ENCODE results near the gene MKNK1.

MKNK1 gene

DNA sequence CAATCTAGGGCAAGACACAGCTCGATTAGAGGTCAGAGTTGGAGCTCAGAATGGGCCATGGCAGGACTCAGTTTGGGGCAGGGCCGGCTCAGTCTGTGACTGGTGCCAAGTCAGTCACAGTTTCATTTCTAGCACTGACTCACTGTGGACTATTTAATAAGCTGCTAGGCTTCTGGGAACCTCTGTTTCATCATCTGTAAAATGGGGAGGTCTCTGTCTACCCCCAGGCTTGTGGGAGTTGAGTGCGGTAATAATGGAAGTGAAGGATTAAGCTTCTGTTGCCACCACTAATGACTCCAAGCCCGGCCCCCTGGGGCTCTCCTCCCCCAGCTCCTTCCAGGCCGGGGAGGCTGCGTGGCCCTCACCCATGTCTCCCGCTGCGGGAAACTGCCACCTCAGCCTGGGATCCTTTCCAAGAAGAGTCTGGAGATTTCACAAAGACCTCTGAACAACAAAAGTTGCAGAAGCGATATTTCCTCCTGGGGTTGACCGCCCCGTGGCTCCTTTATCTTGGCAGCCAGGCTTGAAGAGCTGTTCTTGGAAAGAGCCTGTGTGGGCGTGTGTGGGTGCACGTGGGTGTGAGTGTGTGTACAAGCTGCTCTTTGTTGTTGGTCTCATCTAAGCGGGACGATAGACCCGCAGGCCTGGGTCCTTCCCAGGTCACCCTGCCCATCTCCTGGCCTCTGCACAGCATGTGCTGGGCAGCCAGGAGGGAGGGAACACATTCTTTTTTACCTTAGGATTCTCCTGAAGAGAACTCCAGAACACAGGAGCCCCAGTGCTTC is 81.7 kb downstream of the MKNK1 start:
- DNase-seq (ENCODE audit: low spot score) = no peak

DNA sequence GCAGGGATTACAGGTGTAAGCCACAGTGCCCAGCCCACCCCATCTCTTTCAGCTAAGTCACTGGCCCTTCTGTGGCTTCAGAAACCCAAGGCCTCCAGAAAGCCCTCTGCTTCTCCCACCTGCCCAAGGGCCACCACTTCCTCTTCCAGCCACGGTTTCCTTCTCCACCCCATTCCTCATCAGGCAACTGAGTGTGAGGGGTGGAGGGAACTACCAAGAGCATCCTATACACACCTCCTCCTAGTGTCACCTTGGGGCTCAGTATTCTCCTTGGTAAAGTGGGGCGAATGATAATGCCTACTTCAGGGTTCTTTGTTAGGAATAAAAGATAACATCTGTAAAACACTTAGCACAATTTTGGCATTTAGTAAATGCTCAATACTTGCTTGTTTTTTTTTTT is 82.7 kb downstream of the MKNK1 start:
- no peak for DNase-seq (ENCODE audit: low spot score)

DNA sequence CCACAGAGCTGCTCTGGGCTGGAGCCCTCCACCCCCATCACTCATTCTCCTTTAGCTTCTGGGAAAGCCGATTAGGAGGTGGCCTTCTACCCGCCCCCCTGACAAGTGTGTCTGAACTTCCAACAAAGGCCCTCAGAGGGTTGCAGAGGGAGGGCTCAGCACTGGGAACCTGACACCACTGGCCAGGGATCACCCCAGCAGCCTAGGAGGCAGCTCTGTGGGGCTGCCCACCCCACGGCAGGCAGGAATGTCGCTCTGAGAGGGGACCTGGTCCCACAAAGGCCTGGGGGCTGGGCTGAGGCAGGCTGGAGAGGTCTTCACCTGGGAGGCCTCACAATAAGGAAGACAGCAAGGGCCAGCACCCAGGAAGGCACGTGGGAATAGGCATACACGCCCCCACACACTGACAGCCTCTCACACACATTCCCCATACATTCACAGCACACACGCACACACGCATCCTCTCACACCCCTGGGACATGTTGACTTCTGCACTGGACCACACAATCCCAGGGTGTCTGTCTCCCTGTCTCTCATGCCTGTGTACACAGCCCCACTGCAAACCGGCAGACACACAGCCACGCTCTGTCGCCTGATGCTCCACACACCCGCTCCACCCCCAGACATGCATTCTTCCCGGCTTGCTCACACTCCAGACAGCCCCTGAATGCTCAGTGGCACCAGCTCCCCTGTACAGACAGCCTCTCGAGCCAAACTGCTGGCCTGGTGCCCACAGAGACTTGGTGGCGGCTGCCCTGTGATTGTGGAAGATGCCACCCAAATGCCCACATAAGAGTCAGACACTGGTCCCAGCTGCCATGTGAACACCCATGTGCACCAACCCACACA is 83.8 kb downstream of the MKNK1 start:
- DNase-seq (ENCODE audit: low spot score) = no peak

DNA sequence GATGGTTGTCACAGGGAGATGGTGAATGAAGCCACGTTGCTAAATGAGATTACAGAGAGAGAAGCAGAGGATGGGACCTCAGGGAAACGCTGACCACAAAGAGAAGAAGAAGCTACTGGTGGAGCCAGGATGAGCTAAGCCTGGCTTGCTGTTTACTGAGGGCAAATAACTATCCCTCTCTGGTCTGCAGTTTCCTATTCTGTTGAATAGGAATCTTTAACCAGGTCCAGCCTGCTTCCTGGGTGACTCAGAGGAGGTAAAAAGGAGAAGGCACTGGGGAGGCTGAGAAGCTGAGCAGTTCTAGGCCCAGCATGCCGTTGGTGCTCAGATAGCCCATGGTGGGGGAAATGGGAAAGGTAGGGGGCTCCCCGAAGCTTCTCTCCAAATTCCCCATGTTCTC is 84.9 kb downstream of the MKNK1 start:
- no peak for DNase-seq (ENCODE audit: low spot score)

DNA sequence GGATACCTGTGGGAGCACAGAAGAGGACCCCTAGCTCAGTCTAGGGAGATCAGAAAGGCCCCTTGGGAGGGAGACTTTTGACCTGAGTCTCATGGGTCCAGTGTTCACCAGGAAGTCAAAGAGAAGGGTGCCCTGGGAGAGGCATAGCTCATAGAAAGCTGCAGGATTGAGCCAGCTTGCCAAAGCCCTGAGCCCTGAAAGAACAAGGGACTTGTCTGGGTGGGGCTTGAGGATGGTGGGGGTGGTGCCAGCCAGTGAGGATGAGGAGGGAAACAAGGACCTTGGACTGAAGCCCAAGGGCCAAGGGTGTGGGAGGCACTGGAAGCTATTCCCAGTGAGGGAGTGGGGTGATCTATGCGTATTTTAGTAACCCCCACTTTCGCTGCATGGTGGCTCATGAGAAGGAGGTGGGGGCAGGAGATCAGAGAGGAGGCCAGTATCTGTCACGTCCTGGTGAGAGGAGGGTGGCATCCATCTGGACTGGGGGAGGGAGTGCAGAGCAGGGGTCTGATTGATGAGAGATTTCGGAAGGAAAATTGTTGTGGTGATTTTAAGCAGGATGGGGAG is 86.1 kb downstream of the MKNK1 start:
- no peak for DNase-seq (ENCODE audit: low spot score)

DNA sequence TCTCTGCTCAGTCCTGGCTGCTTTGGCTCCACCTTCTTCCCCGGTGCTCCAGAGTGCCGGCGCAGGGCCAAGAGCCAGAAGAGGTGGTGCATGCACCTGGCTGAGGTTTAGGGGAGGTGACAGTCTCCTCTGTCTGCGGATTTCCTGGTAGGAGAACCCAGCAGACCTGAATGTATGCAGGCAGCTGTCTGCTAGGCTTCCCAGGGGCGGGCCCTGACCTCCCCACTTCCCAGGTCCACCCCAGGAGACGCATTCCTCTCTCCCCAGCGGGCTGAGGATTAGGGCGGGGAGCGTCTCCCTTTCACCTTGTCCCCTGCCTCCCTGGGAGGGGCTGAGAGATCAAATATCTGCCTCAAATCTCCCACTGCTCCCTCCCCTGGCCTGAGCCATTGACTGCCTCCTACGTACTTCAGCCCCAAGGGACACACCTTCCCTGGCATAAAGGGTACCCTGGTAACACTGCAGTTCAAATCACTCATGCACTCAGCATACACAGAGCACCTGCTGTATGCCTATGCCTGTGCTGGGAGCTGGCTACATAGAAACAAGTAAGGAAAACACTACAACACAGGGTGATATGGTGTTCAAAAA is 87.0 kb downstream of the MKNK1 start:
- no peak for DNase-seq (ENCODE audit: low spot score)

DNA sequence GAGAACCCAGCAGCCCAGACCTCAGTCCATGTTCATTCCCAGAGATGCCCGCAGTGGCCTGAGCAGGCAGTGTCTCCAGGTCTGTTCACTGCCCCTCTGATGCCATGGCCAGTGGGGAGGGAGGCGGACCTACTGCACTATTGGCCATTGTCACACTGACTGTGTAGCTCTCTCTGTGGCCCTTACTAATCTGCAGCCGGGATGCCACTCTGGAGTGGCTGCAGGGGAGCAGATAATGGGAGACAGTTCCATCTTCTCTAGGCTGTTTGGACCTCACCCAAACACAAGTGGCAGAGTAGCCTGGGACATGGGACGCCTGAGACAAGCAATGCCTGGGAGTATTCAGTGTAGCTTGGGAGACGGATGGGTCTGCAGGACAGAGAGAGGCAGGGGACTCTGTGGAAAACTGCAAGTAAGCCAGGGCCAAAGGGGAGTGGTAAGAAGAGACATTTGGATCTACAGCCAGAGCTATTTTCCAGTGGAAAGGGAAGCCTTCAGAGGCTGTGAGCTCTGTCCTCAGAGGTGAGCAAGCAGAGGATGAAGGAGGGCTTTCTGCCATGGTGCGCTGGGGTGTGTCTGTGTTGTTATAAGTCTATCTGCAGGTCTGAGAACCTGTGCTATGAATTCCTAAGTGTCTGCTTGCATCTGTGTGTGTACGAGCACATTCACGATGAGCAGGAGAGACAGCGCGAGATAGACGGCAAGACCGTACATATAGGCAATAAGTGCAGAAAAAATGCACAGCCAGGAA is 87.7 kb downstream of the MKNK1 start:
- no peak for DNase-seq (ENCODE audit: low spot score)

DNA sequence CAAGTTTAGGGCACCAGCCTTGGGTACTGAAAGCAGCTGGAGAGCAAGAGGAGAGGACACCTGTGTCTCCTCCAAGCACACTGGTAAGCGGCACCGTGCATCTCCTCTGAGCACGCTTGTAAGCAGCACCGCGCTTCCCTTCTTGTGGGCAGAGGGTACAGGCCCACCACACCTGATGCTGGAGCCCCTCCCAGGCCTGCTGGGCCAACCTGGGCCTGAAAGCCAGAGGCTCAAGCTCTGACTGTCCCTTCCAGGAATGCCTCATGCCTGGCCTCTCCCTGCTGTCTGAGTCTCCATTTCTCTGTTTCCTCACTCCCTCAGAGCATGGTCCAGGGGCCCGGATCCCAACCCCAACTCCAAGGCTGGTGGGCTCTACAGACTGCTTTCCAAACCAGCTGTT is 88.5 kb downstream of the MKNK1 start:
- no peak for DNase-seq (ENCODE audit: low spot score)

DNA sequence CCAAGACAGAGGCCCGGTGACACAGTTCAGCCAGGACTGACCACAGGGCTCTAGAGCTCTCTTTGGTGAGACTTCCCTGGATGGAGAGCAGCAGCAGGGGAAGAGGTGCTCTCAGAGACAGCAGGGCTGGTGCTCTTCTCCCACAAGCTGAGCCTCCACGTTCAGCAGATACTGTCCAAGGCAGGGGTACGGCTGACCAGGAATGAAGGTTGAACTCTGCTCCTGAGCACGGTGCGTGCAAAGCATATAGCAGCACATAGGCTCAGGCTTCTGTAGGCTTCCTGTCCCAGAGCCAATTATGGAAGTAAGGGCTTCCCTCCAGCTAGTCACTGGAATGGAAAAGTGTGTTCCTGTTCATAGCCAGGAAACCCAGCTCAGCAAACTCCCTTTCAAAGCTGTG is 90.5 kb downstream of the MKNK1 start:
- no peak for DNase-seq (ENCODE audit: low spot score)

DNA sequence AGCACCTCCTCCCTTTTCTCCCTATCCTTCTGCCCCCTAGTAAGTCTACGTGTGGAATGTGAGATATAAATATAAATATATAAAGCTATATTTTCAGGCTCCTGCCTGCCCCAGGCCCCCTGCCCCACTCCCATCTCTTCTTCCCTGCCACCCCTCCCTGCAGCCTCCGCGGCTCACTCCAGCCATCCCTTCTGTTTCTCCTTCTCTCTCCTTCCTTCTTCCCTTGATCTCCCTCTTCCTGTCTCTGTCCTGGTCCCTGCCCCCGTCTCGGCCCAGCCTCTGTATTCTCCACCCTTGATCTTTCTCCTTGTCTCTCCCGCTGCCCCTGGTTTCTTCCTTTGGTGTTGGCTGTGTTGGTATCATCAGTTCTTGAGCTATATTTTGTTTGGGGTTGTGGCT is 91.3 kb downstream of the MKNK1 start:
- DNase-seq (ENCODE audit: low spot score) = no peak

DNA sequence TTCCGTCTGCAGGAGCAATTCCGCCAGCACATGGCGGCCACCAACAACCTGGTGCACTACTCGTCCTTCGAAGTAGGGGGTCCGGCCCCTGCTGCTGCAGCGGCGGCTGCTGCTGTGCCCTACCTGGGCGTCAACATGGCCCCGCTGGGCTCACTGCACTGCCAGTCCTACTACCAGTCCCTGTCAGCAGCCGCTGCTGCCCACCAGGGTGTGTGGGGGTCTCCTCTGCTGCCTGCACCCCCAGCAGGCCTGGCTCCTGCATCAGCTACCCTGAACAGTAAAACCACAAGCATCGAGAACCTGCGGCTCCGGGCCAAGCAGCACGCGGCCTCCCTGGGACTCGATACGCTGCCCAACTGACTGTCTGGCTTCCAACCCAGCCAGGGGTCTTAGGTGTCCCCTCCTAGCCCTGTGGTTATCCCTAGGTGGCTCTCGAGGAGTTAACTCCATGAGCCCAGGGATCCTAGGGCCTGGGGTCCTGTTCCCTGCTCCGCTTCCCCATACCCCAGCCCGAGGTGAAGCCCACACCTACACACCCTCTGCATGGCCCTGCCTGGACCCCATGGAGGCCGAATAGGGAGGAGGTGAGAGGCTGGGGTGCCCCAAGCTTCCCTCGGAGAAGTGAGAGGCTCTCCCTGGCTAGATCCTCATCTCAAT is 91.8 kb downstream of the MKNK1 start:
- no peak for DNase-seq (ENCODE audit: low spot score)

DNA sequence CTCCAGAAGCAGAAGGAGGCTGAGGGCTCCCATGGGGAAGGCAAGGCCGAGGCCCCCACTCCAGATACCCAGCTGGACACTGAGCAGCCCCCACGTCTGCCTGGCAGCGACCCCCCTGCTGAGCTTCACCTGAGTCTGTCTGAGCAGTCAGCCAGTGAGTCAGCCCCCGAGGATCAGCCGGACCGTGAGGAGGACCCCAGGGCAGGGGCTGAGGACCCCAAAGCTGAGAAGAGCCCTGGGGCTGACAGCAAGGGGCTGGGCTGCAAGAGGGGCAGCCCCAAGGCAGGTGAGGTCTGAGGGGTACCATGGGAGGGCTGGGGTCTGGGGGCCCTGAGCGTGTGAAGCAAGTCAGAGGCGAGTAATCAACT is 93.1 kb downstream of the MKNK1 start:
- no peak for DNase-seq (ENCODE audit: low spot score)

DNA sequence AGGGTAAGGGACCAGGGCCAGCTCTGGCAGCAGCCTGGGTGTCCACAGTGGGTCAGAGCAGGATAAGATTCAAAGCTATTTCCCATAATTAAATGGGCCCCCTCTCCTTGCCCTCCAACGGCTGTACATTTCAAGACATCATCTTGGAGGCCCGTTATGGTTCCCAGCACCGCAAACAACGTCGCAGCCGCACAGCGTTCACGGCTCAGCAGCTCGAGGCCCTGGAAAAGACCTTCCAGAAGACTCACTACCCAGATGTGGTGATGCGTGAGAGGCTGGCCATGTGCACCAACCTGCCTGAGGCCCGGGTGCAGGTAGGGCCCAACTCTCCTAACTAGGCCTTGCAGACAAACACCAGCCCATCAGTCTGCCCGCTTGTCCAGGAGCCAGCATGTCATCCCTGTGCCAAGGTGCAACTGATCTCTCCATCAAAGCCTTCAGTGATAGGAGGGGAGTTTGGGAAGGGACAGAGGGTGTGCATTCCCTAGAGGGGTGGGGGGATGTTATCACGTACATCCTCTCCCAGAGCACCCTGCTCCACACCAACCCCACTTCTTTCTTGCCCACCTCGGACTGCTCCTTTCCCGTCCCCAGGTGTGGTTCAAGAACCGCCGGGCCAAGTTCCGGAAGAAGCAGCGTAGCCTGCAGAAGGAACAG is 93.6 kb downstream of the MKNK1 start:
- DNase-seq (ENCODE audit: low spot score) = no peak

DNA sequence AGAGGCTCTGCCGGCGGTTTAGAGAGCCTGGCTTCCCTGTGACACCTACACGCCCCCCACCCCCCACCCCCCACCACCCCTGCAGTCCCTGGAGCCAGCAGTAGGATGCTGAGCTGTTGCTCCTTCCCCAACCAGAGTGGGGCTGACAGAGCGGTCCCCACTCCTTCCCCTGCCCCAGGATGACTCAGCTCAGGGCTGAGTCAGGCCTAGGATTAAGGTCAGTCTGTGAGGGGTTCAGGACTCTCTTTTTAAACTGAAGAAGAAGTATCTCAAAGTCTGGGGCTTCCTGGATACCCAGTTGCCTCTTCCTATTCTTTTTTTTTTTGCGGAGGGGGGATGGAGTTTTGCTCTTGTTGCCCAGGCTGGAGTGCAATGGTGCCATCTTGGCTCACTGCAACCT is 95.3 kb downstream of the MKNK1 start:
- no peak for DNase-seq (ENCODE audit: low spot score)

Data from NAMALWA (cell line).